Measurements from ENCODE around the gene ST6GALNAC6.

ST6GALNAC6 gene

DNA sequence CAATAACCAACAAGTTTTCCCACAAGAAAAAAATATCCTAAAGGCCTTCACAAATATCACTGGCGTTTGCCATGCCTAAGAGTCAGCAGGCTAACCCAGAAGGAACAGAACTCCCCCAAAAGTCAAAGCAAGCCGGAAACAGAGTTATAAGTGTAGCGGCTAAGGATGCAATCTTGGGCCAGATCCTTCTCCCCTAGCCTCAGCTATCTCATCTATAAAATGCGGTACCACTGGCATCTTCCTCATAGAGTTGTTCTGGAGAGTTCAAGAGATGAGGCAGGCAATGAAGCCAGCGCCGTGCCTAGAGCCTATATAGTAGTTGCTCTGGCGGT is 37.6 kb upstream of the ST6GALNAC6 start:
- Histone ChIP-seq H3K27me3 (no peaks in the 10 kb centered on the region), H3K9ac (peak overlapping the region; percentile 73 to 89 (median 84)), H3K4me1 (peaks cover 28 to 41% (median 35%) of the 10 kb centered on the region in 10 experiments), H3K27ac (peak overlapping the region; percentile 37 to 91 (median 80); a peak in 21 of 22 replicates), H3K9me3 (replicated peaks in 1 of 11) (no peaks in the 10 kb centered on the region), H3K4me2 (peak overlapping the region; percentile 82 to 98 (median 94)), H3K4me3 (peak overlapping the region; percentile 69 to 87 (median 82)), H4K20me1 (peaks cover 8 to 46% (median 31%) of the 10 kb centered on the region in 11 experiments; a peak in 20 of 22 replicates), H3K36me3 (peaks cover 0 to 28% (median 14%) of the 10 kb centered on the region in 11 experiments; a peak in 13 of 22 replicates)
- no peak for TF ChIP-seq Cebpa-rat (IDR thresholded peaks at IDR 0.05)

GRCh38 chr9:127936347-127936852 is 37.0 kb upstream of the ST6GALNAC6 start:
- H3K4me2 ChIP-seq = peak overlapping the region; percentile 82 to 98 (median 94)
- no peak for TF ChIP-seq Cebpa-rat (IDR thresholded peaks at IDR 0.05)
- peak overlapping the region; percentile 73 to 89 (median 84) for H3K9ac ChIP-seq
- H3K27ac ChIP-seq = peak overlapping the region in 9 of 11 experiments; percentile 77 to 91 (median 82); a peak in 12 of 22 replicates
- peak overlapping the region; percentile 69 to 87 (median 82) for H3K4me3 ChIP-seq
- peaks cover 10 to 52% (median 37%) of the 10 kb centered on the region in 11 experiments; a peak in 20 of 22 replicates for H4K20me1 ChIP-seq
- no peaks in the 10 kb centered on the region for H3K27me3 ChIP-seq
- peaks cover 32 to 47% (median 41%) of the 10 kb centered on the region in 10 experiments for H3K4me1 ChIP-seq
- peaks cover 0 to 25% (median 14%) of the 10 kb centered on the region in 11 experiments; a peak in 13 of 22 replicates for H3K36me3 ChIP-seq
- no peaks in the 10 kb centered on the region for H3K9me3 ChIP-seq (replicated peaks in 1 of 11)

DNA sequence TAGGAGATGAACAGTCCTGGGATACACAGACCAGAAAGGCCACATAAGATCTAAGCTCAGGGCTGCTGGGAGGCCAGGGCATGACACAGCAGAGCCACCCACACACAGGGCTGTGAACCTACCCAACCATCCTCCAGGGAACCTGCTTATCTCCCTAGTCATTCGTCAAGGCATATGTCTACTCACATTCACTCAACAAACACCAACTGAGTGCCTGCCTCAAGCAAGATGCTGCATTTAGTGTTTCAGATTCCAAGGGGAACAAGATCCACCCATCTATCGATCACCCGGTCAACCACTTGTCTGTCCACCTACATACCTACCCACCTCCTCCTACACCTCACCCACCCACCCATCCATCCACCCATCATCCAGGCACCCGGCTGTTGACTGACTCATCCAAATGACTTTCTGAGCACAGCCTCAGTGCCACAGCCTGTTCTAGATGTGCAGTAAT is 36.4 kb upstream of the ST6GALNAC6 start:
- H3K4me2 ChIP-seq = peak overlapping the region; percentile 82 to 98 (median 94)
- H3K27ac ChIP-seq = peak overlapping the region in 6 of 11 experiments; percentile 10 to 83 (median 52); a peak in 8 of 22 replicates
- peaks cover 0 to 24% (median 14%) of the 10 kb centered on the region in 11 experiments; a peak in 13 of 22 replicates for H3K36me3 ChIP-seq
- peak overlapping the region; percentile 2 to 89 (median 84); a peak in 20 of 22 replicates for H3K9ac ChIP-seq
- peaks cover 38 to 53% (median 47%) of the 10 kb centered on the region in 10 experiments for H3K4me1 ChIP-seq
- H3K9me3 ChIP-seq (replicated peaks in 1 of 11) = no peaks in the 10 kb centered on the region
- TF ChIP-seq Cebpa-rat (IDR thresholded peaks at IDR 0.05) = no peak
- H3K4me3 ChIP-seq = peak overlapping the region in 9 of 10 experiments; percentile 69 to 87 (median 82); a peak in 16 of 20 replicates
- peaks cover 0 to 1% (median 0%) of the 10 kb centered on the region in 11 experiments; a peak in 1 of 22 replicates for H3K27me3 ChIP-seq
- peaks cover 14 to 58% (median 43%) of the 10 kb centered on the region in 11 experiments; a peak in 20 of 22 replicates for H4K20me1 ChIP-seq

GRCh38 chr9:127934986-127935385 is 35.6 kb upstream of the ST6GALNAC6 start:
- peak overlapping the region in 3 of 10 experiments; percentile 24 to 87 (median 69); a peak in 1 of 20 replicates for H3K4me3 ChIP-seq
- peak overlapping the region; percentile 82 to 98 (median 94) for H3K4me2 ChIP-seq

GRCh38 chr9:127934248-127934647 is 34.8 kb upstream of the ST6GALNAC6 start:
- H4K20me1 ChIP-seq = peaks cover 21 to 74% (median 55%) of the 10 kb centered on the region in 11 experiments; a peak in 21 of 22 replicates
- no peak overlapping the region for H3K4me3 ChIP-seq
- peak overlapping the region in 2 of 11 experiments; percentile 47 to 83; a peak in 2 of 22 replicates for H3K27ac ChIP-seq
- peaks cover 13 to 17% (median 14%) of the 10 kb centered on the region in 11 experiments for H3K27me3 ChIP-seq
- peak overlapping the region in 7 of 11 experiments; percentile 82 to 98 (median 95); a peak in 8 of 22 replicates for H3K4me2 ChIP-seq
- peaks cover 39 to 67% (median 55%) of the 10 kb centered on the region in 10 experiments for H3K4me1 ChIP-seq
- no peaks in the 10 kb centered on the region for H3K9me3 ChIP-seq (replicated peaks in 1 of 11)
- H3K9ac ChIP-seq = peak overlapping the region in 1 of 11 experiments; percentile 63; a peak in 2 of 22 replicates
- TF ChIP-seq Cebpa-rat (IDR thresholded peaks at IDR 0.05) = no peak
- peaks cover 0 to 24% (median 14%) of the 10 kb centered on the region in 11 experiments; a peak in 13 of 22 replicates for H3K36me3 ChIP-seq

More at GRCh38 chr9:127934986-127935385, 35.6 kb upstream of the ST6GALNAC6 start:
- H3K9ac ChIP-seq = peak overlapping the region; percentile 7 to 88 (median 81); a peak in 13 of 22 replicates
- H3K27ac ChIP-seq = peak overlapping the region in 5 of 11 experiments; percentile 21 to 83 (median 48); a peak in 10 of 22 replicates
- peaks cover 0 to 24% (median 14%) of the 10 kb centered on the region in 11 experiments; a peak in 13 of 22 replicates for H3K36me3 ChIP-seq
- H4K20me1 ChIP-seq = peaks cover 18 to 66% (median 48%) of the 10 kb centered on the region in 11 experiments; a peak in 21 of 22 replicates
- TF ChIP-seq Cebpa-rat (IDR thresholded peaks at IDR 0.05) = no peak
- H3K9me3 ChIP-seq (replicated peaks in 1 of 11) = no peaks in the 10 kb centered on the region
- peaks cover 6 to 9% (median 6%) of the 10 kb centered on the region in 11 experiments for H3K27me3 ChIP-seq
- H3K4me1 ChIP-seq = peaks cover 39 to 60% (median 53%) of the 10 kb centered on the region in 10 experiments

- peaks cover 49 to 82% (median 52%) of the 10 kb centered on the region in 10 experiments for H3K4me1 ChIP-seq
- H4K20me1 ChIP-seq = peaks cover 21 to 84% (median 62%) of the 10 kb centered on the region in 11 experiments; a peak in 21 of 22 replicates
- peak overlapping the region in 8 of 11 experiments; percentile 4 to 61 (median 50); a peak in 11 of 22 replicates for H3K9ac ChIP-seq
- H3K4me2 ChIP-seq = peak overlapping the region; percentile 82 to 99 (median 93)
- H3K36me3 ChIP-seq = peaks cover 0 to 23% (median 14%) of the 10 kb centered on the region in 11 experiments; a peak in 13 of 22 replicates
- no peak for TF ChIP-seq Cebpa-rat (IDR thresholded peaks at IDR 0.05)
- H3K9me3 ChIP-seq (replicated peaks in 1 of 11) = no peaks in the 10 kb centered on the region
- peak overlapping the region; percentile 50 to 76 (median 63) for H3K4me3 ChIP-seq
- H3K27me3 ChIP-seq = peaks cover 43 to 46% (median 43%) of the 10 kb centered on the region in 11 experiments
- no peak overlapping the region; a peak in 1 of 22 replicates for H3K27ac ChIP-seq
Observed at GRCh38 chr9:127931092-127931881, 31.9 kb upstream of the ST6GALNAC6 start.

DNA sequence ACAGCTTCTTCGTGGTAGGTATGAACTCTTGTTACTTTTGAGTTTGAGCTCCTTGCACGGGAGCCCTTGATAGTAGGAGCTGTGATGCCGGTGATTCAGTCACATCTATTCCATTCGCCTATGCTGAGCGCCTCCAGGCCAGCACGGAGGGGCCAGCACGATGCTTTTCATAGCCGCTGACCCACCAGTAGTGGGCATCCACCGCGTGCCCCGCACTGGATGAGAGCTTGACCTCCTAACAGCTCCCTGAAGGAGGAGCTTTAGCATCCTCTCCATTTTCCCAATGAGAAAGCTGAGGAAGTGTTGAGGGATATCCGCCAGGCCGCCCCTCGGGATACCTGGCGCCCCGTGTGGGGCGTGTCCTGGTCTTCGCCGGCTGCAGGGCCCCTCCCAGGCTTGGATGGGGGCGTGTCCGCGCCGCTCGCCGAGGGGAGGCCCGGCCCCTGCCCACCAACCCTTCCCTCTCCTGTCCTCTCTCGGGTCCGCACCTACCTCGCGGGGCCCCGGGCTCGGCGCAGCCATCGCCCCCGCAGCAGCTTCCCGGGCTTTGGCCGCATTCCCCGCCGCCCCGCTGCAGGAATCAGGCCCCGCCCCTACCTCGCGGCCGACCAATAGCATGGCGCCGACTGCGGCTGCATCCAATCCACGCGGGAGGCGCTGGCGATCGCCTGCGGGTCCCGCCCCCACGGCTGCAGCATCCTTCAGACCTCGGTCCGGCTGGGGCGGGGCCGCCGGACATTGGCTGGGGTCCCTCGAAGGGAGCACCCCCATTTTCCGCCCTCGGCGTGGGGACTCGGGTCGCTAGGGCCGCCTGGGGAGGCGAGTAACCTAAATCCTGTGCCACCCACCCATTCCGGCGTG is 31.1 kb upstream of the ST6GALNAC6 start, which contains the start of gene PIP5KL1:
Gene PIP5KL1, minus strand, starts transcription at position 547 of the 861 bp plus-strand sequence. Its CDS starts 25 bp downstream, at position 522.
- Histone ChIP-seq H3K27me3 (peaks cover 51 to 54% (median 52%) of the 10 kb centered on the region in 11 experiments), H3K4me2 (peak within 1 kb of the TSS; percentile 82 to 99 (median 93)), H3K9ac (peak within 1 kb of the TSS in 8 of 11 experiments; percentile 4 to 61 (median 50); a peak in 13 of 22 replicates), H3K4me3 (peak within 1 kb of the TSS; percentile 50 to 76 (median 63)), H3K4me1 (peaks cover 42 to 76% (median 45%) of the 10 kb centered on the region in 10 experiments), H3K9me3 (replicated peaks in 1 of 11) (no peaks in the 10 kb centered on the region), H4K20me1 (peaks cover 21 to 81% (median 56%) of the 10 kb centered on the region in 11 experiments; a peak in 21 of 22 replicates), H3K36me3 (peaks cover 0 to 18% (median 12%) of the 10 kb centered on the region in 11 experiments; a peak in 13 of 22 replicates), H3K27ac (no peak within 1 kb of the TSS; a peak in 1 of 22 replicates)
- no peak for TF ChIP-seq Cebpa-rat (IDR thresholded peaks at IDR 0.05)

Measured in BLaER1 treated with 17β-estradiol and CSF1 and Interleukin-3, amounts not matched to agents 10 nM and 100 nM (cell line).